Measurements from ENCODE around the gene FADS6.

The FADS6 gene, protein sequence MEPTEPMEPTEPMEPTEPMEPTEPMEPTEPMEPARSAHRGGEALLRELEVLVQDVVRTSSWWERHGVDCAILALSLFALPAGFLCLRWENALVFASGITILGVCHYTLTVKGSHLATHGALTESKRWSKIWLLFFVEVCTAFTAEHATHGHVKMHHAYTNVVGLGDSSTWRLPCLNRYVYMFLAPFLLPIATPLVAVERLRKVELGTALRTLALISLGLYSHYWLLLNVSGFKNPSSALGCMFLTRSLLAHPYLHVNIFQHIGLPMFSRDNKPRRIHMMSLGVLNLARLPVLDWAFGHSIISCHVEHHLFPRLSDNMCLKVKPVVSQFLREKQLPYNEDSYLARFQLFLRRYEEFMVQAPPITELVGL

DNA sequence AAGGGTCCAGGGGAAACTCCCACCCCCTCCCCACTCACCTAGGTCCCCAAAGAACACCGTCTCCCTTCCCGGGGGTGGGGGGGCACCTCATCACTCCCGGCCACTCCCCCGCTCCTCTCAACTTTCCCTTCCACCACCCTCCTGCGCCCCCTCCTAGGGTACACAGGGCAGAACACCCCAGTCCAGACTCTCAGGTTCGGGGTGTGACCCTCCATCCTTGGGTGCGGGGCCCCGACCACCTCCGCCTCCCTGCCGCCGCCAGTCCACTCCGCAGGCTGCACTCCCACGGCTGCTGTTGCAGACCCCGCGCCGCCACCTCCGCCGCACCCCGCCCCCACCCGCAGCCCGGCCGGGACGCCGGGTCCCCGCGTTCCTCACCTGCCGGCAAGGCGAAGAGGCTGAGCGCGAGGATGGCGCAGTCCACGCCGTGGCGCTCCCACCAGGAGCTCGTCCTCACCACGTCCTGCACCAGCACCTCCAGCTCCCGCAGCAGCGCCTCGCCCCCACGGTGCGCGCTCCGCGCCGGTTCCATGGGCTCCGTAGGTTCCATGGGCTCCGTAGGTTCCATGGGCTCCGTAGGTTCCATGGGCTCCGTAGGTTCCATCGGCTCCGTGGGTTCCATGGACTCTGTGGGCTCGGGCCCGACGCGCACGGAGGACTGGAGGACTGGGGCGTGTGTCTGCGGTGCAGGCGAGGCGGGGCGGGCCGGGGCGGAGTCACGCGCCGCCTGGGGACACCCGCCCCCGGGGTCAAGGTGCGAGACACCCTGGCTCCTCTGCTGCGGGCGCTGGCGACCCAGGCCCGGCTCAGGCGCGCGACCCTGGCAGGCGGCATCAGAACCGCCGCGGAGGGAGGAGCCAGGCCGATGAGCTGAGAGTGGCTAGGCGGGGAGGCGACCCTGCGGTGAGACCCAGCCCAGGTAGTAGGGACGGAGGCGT, at the start of gene FADS6:
Gene FADS6, minus strand, starts transcription at position 660 of the 938 bp plus-strand sequence. Its CDS starts 38 bp downstream, at position 622.
- DNase-seq (ENCODE audit: low spot score) = no peak

DNA sequence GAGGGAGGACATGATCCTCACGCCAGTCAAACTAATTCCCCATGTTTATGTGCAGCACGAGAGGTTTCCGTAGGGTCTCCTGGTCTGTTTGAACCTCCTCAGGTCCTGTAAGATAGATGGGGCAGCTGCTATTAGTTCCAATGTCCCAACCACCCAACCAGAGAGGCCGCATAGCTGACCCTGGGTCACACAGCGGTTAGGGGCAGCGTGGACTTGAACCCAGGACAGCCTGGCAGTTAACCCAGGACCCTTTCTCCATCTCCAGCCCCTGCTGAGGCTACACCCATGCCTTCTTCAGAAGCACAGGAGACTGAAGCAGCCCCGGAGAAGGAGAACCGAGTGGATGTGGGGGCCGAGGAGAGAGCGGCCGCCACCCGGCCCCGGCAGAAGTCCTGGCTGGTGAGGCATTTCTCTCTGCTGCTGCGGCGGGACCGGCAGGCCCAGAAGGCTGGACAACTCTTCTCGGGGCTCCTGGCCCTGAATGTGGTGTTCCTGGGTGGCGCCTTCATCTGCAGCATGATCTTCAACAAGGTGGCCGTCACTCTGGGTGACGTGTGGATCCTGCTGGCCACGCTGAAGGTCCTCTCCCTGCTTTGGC, 47.8 kb upstream of the FADS6 start:
- DNase-seq (ENCODE audit: low spot score) = no peak

DNA sequence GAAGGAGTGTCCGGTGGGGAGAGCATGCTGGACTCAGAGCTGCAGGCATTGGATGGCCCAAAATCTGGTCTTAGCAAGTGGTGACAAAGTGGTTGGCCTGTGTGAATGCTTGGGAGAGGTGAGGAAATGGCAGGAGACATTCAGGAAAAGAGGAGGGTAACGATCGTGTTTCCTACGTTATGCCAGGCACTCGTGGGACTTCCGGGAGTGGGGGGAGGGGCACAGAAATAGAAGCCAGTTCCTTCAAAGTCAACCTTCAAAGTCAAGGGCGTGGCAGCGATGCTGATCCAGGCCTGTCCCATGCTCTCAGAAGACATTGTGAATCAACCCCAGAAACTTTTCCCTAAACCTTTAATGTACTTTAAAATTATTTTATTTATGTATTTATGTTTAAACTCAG, 46.1 kb upstream of the FADS6 start:
- DNase-seq (ENCODE audit: low spot score) = no peak

DNA sequence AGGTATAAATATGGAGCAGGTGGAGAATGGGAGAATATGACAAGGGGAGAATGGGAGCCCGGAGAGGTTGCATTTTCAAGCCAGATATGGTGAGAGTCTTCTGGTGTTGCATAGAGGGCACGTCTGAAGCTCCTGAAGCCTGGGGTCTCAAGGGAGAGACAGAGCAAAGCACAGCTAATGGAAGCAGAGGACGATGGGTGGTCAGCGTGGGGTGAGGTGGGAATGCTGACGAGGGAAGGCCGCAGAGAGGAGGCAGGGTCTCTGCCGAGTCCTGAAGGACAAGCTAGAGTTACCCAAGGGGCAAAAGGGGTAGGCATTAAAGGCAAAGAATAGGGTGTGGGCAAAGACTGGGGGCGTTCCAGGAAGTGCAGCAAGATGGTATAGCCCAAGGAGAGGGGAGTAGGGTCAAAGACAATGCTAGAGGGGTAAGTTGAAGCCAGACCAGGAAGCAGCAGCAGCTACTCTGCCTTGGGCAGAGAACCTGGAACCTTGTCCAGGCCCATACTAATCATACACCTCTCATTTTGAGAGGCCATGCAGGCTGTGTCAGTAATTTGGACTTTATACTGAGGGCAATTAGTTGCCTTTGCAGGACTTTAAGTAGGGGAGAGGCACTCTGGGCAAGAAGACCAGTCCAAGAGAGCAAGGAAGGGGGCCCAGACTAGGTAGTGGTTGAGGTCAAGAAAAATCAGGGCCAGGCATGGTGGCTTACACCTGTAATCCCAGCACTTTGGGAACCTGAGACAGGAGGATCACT, 44.9 kb upstream of the FADS6 start:
- no peak for DNase-seq (ENCODE audit: low spot score)

DNA sequence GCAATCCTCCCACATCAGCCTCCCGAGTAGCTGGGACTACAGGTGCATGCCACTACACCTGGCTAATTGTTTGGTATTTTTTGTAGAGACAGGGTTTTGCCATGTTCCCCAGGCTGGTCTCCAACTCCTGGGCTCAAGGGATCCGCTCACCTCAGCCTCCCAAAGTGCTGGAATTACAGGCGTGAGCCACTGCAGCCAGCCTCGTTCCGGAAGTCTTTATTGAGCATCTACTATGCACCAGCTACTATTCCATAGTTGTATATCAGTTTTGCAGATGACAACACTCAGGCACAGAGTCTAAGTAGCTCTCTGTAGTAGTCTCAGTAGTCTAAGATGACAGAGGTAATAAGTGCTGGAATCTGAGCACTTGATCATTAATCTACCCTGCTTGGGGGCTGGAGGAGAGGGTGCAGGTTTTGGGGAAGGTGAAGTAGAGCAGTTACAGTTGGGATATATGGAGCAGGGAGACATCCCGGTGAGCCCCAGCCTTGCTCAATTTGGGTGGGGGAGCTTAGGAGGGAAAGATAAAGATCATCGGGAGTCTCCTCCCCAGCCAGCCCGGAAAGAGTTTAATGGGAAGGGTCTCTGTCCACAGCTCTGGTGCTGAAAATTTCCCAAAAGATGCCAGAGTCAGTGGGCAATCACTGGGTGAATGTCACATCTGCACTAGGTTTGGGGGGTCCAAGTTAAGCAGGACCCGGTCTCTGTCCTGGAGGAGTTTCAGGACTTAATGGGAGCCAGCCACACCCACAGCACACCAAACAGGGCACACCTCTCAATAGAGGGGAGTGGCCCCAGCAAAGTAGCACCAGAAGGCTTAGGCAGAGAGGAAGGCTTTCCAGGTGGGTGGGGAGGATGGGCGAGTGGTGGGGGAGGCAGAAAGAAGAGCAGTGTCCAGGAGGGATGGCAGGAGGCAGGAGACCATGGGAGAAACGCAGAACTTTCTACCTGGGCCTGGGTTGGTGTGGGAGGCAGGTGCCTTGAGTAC, 43.9 kb upstream of the FADS6 start:
- no peak for DNase-seq (ENCODE audit: low spot score)

DNA sequence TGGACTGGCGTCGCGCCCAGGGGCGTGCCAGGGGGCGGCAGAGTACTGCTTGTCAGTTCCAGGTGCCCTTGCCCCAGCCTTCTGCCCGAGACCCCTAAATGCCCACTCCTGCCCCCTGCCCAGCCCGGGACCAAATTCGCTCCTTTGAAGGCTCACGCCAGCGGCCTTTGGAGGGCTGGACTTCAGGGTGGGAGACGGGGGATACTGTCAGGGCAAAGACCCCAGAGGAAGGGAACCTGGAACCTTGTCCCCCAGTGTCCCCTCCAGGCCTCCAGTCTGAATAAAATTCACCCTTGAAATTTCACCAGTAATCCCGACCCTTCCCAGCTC, 43.0 kb upstream of the FADS6 start:
- DNase-seq (ENCODE audit: low spot score) = no peak

DNA sequence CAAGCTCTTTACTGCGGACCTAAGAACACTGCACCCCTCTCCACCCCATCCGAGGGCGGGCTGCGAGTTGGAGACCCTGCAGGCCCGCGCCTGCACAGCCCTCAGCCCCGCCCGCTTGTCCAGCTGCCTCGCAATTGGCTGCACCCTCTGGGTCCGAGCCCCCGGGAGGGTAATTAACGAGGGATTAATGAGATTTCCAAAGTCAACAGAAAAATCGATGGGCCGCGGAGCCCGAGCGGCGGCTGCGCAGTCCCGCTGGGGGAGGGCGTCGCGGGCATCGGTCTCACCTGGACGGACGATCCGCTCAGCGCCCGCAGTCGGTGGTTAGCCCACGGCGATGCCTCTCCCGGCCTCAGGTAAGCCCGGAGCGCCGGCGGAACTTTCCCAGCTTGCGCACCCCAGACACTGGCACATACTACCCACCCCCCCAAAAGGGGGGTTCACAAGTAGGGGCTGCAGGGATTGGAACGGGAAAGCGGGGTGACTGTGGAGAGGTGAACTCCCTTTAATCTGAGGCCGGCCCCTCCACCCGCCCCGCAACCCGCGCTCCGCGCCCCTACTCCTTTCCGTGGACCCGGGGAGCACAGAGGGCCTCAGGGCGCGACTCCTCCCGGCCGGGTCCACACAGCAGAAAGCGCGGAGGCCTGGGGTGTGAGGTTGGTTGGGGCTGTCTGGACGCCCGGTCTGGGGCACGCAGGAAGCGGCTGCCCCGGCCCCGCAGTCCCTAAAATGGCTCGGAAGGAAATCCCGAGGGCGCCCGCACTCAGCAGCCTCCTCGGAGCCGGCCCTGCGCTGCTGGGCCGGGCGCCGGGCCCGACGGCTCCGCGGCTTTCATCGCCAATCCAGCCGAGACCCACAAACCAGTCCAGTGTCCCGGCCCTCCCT, 42.4 kb upstream of the FADS6 start, which contains the start of gene OTOP3:
Gene OTOP3, plus strand, starts transcription at position 314 of the 885 bp plus-strand sequence. Its CDS starts 24 bp downstream, at position 338.
- DNase-seq (ENCODE audit: low spot score) = no peak

DNA sequence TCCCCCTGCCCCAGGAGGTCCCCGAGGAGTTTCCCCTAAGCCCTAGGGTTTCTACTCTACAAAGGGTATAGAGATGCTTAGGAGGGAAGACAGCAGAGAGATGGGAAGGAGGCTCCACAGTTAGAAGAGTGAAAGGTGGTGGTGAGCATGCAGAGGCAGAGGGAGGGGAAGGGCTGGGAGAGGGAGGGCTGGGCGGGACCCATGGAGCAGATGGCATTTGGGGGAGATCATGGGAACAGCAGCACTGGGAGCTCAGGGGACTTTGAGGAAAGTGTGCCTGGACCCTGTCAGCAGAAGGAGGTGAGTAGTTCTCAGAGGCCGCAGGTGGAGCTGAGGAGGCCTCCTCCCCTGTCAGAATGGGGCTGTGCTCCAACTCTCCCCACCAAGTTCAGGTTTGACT, 41.6 kb upstream of the FADS6 start:
- DNase-seq (ENCODE audit: low spot score) = no peak

DNA sequence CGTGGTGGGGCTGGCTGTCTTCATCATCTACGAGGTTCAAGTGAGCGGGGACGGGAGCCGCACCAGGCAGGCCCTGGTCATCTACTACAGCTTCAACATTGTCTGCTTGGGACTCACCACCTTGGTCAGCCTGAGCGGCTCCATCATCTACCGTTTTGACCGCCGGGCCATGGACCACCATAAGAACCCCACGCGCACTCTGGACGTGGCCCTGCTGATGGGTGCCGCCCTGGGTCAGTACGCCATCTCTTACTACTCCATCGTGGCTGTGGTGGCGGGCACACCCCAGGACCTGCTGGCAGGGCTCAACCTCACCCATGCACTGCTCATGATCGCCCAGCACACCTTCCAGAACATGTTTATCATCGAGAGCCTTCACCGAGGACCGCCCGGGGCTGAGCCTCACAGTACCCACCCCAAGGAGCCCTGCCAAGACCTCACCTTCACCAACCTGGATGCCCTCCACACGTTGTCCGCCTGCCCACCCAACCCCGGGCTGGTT, 37.2 kb upstream of the FADS6 start:
- no peak for DNase-seq (ENCODE audit: low spot score)

DNA sequence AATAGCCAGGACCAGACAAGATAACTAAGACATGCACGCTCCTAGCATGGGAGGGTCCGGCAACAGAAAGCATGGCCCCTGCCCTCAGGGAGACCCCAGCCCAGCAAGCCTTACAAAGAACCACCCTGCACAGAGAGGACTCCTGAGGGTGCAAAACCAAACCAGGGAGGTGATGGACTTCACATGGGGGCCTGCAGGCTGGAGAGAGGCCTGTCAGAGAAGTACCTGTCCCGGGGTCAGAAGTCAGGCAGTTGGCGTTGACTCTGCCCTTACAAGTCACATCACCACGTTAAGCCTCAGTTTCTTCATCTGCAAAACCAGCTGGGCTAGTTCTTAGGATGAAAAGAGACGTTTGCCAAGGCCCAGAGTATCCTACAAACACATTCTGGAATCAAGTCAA, 35.4 kb upstream of the FADS6 start:
- DNase-seq (ENCODE audit: low spot score) = no peak

DNA sequence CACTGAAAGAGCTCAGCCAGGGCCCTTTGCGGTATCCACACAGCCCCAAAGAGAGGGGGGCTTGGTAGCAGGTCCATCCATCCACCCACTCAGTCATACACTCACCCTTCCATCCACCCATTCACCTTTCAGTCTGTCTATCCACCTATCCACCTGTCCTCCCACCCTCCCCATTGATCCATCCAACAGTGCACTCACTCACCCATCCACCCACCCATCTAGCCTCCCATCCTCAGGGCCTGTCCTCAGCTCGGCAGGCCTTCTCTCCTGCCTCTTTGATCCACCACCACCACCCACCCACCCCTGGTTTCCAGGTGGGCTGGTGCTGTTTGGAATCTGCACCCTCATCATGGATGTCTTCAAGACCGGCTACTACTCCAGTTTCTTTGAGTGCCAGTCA, 31.8 kb upstream of the FADS6 start:
- no peak for DNase-seq (ENCODE audit: low spot score)

DNA sequence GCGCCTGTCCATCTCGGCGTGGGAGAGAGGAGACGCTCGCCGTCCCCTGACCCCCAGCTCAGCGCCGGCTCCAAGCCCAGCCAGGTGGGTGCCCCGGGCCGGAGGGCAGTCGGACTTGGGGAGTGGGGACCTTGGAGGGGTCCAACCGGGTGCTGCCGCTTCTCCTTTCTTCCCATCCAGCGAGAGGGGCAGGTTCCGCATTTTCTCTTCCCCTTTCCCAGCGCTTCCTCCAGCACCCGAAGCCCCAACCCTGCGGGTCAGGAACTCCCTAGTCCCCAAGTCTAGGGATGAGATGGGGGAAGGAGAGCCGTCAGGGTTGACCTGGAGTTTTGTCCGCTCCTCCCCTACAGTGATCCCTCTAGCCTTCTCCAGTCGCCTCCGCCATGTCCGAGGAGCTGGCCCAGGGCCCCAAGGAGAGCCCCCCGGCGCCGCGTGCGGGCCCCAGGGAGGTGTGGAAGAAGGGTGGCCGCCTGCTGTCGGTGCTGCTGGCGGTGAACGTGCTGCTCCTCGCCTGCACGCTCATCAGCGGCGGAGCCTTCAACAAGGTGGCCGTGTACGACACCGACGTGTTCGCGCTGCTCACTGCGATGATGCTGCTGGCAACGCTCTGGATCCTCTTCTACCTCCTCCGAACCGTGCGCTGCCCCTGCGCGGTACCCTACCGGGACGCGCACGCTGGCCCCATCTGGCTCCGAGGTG, 31.0 kb upstream of the FADS6 start, which contains the start of gene OTOP2:
Gene OTOP2, plus strand, starts transcription at position 24 of the 699 bp plus-strand sequence. Its CDS starts 360 bp downstream, at position 384.
- DNase-seq (ENCODE audit: low spot score) = no peak

DNA sequence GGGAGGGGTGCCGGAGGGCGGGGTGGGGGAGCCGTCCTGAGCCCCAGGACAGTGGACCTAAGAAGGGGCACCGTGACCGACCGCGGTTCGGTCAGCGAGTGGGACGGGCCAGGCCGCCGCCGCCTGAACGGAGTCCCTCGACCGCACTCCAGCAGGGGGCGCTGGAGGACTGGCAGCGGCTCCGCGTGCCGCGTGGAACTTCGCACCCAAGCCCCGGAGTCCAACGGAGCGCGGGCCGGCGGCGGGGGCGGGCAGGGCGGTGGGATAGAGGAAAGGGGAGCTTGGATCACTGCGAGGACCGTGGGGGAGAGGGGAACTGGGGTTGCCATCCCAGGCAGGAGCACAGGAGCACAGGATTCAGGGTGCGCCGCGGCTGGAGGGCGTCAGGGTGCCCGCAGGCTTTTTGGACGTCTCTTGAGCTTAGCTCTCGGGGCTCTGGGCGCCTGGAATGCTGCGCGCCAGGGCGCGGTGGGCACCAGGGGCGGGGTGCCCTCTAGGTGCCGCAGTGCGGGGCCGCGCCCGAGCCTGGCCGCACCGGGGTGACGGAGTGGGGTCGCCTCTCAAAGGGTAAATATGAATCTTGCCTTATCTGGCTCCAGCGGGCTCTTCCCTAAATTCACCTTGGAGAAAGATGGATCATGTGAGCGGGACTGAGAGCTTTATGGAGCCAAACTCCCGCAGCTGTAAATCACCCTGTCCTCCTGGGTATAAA, 30.3 kb upstream of the FADS6 start:
- peak; percentile 63 for DNase-seq (ENCODE audit: low spot score)

DNA sequence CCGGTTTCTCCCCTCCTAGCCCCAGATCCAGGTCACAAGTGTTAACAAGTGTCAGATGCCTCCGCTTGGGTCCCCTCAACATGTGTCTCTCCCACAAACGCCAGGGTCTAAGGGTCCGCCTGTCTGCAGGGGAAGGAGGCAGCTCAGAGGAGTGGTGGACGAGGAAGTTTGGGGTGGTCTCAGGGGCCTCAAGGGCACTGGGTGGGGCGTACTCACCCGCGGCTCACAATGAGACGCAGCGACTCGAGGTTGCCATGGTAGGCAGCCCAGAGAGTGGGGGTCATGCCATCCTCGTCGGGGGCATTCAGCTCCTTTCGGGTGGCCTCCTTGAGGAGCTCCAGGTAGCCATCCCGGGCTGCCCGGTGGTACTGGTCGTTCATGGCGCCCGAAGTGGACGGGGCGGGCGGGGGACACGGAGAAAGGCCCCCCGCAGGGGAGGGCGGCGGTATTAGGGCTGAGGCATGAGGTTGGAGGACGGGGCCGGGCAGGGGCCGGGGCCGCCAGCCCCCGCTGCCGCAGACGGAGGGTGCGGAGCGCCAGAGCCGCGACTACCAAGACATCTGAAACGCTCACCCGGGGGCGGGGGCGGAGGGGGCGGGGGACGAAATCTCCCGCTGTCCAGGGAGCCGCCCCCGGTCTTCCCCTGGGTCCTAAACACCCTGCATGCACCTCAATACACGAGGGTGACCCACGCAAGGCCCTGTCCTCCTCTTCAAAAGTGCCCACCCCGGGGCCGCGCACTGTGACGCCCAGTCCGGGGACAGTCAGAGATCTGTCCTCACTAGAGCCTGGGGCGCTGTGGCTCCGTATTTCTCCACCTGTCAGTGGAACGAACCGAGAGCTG, 29.5 kb upstream of the FADS6 start, which contains the start of gene USH1G:
Gene USH1G, minus strand, starts transcription at position 562 of the 844 bp plus-strand sequence. Its CDS starts 182 bp downstream, at position 380.
- DNase-seq (ENCODE audit: low spot score) = peak; percentile 2

DNA sequence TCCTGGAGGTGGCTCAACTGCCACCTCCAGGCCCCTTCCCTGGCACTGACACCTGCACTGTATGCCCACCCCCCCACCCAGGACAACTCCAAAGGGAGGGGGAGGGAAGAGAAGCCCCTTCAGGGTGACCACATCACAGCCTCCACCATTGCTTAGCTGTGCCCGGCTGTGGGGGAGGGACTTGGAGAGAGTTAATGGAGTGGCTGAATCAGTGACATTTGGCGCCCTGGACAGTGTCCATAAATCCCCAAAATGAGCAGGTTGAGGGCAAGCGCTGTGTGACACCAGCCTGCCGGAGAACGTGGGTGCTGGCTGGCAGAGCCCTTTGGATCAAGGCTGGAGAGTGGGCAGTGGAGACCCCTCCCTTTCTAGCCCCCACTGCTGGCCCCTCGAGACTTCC, 28.7 kb upstream of the FADS6 start:
- no peak for DNase-seq (ENCODE audit: low spot score)

DNA sequence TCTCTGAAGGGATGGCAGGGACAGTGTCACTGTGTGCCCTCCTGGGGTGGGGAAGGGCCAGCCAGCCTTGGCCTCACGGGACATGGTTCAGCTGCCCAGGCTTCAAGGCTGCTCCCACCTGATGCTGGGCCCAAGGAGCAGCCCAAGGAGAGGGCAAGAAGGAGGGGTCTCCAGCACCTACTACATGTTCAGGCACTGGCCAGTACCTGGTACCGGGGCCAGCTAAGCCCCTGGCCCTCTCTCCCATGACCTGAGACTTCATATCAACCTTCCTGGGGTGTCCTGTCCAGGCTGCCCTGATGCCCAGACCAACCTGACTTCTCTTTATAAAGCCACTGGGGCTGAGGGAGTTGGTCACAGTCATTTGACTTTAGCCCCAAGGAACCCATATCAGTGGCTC, 28.3 kb upstream of the FADS6 start:
- no peak for DNase-seq (ENCODE audit: low spot score)

Measured in CD4-positive, alpha-beta T cell treated with Interleukin-15 for 4 hours (primary cell).